Measurements from ENCODE around the gene KATNAL1.

KATNAL1 gene

DNA sequence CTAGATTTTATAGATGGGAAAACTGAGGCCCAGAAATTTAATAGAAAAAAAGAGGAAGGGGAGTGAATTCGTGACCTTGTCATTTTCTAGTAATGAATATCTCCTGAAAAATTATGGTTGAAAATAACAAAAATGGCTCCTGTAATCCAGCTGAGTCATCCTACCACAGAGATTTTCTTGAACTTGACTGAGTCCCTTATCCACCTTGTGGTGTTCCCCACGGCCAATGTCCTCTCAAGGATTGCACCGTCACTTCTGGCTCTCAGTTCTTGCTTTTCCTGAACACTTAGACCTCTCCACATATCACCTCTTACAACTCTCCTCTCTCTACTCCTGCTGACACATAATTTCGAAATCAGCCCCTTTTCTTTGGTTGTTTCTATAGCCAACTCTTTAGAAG lies 1.2 kb upstream of the KATNAL1 start:
- TF ChIP-seq, protein P1, sequence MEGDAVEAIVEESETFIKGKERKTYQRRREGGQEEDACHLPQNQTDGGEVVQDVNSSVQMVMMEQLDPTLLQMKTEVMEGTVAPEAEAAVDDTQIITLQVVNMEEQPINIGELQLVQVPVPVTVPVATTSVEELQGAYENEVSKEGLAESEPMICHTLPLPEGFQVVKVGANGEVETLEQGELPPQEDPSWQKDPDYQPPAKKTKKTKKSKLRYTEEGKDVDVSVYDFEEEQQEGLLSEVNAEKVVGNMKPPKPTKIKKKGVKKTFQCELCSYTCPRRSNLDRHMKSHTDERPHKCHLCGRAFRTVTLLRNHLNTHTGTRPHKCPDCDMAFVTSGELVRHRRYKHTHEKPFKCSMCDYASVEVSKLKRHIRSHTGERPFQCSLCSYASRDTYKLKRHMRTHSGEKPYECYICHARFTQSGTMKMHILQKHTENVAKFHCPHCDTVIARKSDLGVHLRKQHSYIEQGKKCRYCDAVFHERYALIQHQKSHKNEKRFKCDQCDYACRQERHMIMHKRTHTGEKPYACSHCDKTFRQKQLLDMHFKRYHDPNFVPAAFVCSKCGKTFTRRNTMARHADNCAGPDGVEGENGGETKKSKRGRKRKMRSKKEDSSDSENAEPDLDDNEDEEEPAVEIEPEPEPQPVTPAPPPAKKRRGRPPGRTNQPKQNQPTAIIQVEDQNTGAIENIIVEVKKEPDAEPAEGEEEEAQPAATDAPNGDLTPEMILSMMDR (IDR thresholded peaks at IDR 0.05; ENCODE audit: low read depth, low read length) = no peak
- DNase-seq (ENCODE audit: extremely low read depth, low read depth) = no peak

DNA sequence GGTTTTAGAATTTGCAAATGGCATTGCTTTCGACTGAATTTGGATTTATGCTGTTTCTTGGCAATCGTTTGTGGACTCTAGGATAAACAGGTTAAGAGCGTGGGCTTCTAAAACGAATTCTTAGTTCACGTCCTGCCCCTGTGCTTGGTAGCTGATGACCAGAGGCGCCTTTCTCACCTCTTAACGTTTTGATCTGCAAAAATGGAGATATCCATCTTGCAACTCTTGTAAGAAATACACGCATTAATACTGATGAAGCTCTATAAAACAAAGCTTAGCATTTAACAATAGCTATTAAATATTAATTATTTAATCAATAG lies 580 bp upstream of the KATNAL1 start:
- TF ChIP-seq, protein P1 (IDR thresholded peaks at IDR 0.05; ENCODE audit: low read depth, low read length) = no peak
- no peak for DNase-seq (ENCODE audit: extremely low read depth, low read depth)

DNA sequence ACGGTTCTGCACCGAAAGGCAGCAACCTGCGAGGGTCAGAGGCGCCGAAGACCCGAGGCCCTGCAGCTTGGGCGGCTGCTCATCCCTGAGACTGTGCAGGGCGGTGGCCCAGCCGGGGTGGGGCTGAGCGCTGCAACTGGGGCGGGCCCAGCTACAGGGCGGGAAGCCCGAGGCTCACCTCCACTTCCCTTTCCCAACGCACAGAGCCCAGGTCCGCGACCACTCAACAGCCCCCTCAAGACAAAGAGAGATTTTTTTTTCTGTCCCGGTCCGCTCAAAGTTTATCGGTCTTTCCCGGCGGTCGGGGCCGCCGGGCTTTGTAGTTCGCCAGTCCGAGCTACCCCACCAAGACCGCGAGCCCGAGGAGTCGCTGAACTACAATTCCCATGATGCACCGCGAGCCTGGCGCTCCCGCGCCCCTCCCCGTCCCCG lies 573 bp downstream of the KATNAL1 start:
- peak; percentile 74 for DNase-seq (ENCODE audit: extremely low read depth, low read depth)
- TF ChIP-seq, protein P1 (IDR thresholded peaks at IDR 0.05; ENCODE audit: low read depth, low read length) = no peak

DNA sequence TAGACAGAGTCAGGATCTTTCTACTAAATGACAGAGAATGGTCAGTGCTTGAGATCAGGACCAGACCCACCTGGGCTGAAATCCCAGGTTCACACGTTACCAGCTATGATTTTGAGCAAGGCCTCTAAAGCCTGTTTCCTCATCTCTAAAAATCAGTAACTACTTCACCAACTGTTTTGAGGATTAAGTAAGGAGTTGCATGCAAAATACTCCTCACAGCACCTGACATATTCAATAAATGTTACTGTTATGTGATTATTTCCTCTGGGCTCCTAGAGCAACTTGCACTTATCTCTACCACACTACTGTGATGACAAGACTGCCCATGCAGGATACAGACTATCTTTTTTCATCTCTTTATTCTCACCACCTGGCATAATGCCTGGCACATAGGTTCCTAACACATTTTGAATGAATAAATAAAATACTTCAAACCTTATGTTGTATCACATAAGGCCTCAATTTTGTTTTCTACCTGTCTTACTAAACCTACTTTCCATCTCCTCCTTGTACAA lies 1.8 kb downstream of the KATNAL1 start:
- DNase-seq (ENCODE audit: extremely low read depth, low read depth) = no peak
- TF ChIP-seq, protein P1 (IDR thresholded peaks at IDR 0.05; ENCODE audit: low read depth, low read length) = no peak

DNA sequence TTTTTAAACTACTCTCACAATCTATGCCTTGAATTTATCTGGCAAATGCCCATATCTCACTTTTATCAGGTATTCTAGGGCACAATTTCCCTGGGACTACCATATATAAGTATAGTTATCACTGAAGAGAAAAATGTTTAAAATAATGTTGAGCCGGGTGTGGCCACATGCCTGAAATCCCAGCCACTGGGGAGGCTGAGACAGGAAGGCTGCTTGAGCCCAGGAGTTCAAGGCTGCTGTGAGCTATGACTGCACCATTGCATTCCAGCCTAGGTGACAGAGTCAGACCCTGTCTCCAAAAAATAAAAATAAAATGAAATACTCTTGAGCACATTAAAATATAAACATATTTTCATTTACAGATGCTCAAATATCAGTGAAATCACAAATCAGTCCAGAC lies 4.1 kb downstream of the KATNAL1 start:
- TF ChIP-seq, protein P1 (IDR thresholded peaks at IDR 0.05; ENCODE audit: low read depth, low read length) = no peak

DNA sequence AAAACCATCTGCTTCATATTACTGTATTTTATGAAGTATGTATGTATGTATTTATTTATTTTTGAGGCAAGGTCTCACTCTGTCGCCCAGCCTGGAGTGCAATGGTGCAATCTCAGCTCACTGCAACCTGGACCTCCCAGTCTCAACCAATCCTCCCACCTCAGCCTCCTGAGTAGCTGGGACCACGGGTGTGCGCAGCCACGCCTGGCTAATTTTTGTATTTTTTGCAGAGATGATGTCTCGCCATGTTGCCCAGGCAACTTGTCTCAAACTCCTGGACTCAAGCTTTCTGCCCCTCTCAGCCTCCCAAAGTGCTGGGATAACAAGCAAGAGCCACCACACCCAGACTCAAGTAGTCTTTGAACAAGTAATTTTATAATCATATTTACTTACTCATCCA lies 5.5 kb downstream of the KATNAL1 start:
- TF ChIP-seq, protein P1 (IDR thresholded peaks at IDR 0.05; ENCODE audit: low read depth, low read length) = no peak
- DNase-seq (ENCODE audit: extremely low read depth, low read depth) = no peak

More for the DNA sequence above, 4.1 kb downstream of the KATNAL1 start:
- DNase-seq (ENCODE audit: extremely low read depth, low read depth) = no peak

DNA sequence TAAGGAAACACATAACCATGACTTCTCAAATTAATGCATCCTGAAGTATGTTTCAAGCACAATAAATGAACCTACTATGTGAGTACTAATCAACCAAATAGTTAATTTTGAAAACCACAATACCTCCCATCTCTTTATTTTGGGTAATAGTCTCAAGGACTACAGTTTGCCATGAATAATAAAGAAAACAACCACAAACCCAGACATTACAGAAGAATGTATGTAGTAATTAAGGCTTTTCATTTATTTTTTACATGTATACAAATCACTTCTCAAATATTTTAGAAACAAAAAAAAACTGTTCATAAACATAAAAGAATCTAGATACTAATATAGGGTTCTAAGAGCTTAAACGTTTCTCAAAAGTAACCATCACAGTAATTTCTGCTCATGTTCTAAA lies 6.8 kb downstream of the KATNAL1 start:
- TF ChIP-seq, protein P1 (IDR thresholded peaks at IDR 0.05; ENCODE audit: low read depth, low read length) = no peak
- DNase-seq (ENCODE audit: extremely low read depth, low read depth) = no peak
